ENCODE data around the gene FMNL3. TPM values are rescaled to one million over a fixed set of nuclear protein-coding genes. Genes with fewer than 3 reads are reported as not detected.

The FMNL3 gene
- total and polyA plus RNA-seq, 2 of the 13 experiments (the other 11 are each of a cell fraction or from before 2014, with no cell fraction given): 0.44 to 1.1 TPM

DNA sequence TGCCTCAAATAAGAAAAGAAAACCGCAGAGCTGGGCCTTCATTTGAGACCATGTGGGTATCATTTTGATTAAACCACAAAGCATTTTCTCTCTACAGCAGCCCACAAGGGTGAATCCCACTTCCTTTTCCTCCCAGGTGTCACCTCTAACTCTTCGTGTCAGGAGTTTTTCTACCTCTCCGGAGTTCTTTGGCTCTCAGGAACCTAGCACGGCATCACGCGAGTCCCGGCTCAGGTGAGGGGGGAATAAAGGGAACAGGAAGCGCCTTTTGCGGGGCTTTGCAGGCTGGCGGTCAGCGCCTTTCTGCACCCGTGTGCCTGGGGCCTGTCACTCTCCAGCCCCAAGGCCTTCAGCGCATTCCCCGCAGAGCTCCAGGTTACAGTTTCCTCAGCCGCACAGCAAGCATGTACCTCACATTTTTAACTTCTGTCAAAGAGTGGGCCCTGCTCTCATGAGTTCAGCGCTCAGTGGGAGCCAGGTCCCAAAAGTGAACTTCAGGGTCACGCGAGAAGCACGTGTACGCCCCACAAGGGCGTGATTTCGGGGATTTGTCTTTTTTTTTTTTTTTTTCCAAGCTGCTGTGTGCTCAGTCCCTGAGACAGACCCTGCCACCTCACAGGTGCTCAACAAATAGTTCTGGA lies 84.6 kb downstream of the FMNL3 start (continued):
- TF ChIP-seq, protein P1, sequence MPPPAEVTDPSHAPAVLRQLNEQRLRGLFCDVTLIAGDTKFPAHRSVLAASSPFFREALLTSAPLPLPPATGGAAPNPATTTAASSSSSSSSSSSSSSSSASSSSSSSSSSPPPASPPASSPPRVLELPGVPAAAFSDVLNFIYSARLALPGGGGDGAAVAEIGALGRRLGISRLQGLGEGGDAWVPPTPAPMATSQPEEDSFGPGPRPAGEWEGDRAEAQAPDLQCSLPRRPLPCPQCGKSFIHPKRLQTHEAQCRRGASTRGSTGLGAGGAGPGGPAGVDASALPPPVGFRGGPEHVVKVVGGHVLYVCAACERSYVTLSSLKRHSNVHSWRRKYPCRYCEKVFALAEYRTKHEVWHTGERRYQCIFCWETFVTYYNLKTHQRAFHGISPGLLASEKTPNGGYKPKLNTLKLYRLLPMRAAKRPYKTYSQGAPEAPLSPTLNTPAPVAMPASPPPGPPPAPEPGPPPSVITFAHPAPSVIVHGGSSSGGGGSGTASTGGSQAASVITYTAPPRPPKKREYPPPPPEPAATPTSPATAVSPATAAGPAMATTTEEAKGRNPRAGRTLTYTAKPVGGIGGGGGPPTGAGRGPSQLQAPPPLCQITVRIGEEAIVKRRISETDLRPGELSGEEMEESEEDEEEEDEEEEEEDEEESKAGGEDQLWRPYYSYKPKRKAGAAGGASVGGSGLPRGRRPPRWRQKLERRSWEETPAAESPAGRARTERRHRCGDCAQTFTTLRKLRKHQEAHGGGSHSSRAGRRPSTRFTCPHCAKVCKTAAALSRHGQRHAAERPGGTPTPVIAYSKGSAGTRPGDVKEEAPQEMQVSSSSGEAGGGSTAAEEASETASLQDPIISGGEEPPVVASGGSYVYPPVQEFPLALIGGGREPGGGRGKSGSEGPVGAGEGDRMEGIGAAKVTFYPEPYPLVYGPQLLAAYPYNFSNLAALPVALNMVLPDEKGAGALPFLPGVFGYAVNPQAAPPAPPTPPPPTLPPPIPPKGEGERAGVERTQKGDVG (CRISPR knock-in tag; IDR thresholded peaks at IDR 0.05; ENCODE audit: borderline replicate concordance): peak; percentile 24; the same call in 1 of the 2 replicates
- no peak for TF ChIP-seq ZNF431 (CRISPR knock-in tag; IDR thresholded peaks at IDR 0.05; ENCODE audit: borderline replicate concordance, low read depth)
- TF ChIP-seq ARID2 (CRISPR knock-in tag; IDR thresholded peaks at IDR 0.05; ENCODE audit: borderline replicate concordance): peak; percentile 61; the same call in 1 of the 2 replicates
- peak; percentile 90 for TF ChIP-seq CHD2 (IDR thresholded peaks at IDR 0.05; ENCODE audit: low read depth, low read length)
- TF ChIP-seq, protein P2, sequence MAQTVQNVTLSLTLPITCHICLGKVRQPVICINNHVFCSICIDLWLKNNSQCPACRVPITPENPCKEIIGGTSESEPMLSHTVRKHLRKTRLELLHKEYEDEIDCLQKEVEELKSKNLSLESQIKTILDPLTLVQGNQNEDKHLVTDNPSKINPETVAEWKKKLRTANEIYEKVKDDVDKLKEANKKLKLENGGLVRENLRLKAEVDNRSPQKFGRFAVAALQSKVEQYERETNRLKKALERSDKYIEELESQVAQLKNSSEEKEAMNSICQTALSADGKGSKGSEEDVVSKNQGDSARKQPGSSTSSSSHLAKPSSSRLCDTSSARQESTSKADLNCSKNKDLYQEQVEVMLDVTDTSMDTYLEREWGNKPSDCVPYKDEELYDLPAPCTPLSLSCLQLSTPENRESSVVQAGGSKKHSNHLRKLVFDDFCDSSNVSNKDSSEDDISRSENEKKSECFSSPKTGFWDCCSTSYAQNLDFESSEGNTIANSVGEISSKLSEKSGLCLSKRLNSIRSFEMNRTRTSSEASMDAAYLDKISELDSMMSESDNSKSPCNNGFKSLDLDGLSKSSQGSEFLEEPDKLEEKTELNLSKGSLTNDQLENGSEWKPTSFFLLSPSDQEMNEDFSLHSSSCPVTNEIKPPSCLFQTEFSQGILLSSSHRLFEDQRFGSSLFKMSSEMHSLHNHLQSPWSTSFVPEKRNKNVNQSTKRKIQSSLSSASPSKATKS (CRISPR knock-in tag; IDR thresholded peaks at IDR 0.05): 0 out of 2 replicates have a peak, but pooled peaks have one; percentile 84
- TF ChIP-seq, protein P3, sequence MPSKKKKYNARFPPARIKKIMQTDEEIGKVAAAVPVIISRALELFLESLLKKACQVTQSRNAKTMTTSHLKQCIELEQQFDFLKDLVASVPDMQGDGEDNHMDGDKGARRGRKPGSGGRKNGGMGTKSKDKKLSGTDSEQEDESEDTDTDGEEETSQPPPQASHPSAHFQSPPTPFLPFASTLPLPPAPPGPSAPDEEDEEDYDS (CRISPR knock-in tag; IDR thresholded peaks at IDR 0.05): 0 out of 2 replicates have a peak, but pooled peaks have one; percentile 6
- 0 out of 2 replicates have a peak, but pooled peaks have one; percentile 49 for TF ChIP-seq DNMT3B (CRISPR knock-in tag; conservative IDR thresholded peaks at IDR 0.05)
- TF ChIP-seq, protein P4, sequence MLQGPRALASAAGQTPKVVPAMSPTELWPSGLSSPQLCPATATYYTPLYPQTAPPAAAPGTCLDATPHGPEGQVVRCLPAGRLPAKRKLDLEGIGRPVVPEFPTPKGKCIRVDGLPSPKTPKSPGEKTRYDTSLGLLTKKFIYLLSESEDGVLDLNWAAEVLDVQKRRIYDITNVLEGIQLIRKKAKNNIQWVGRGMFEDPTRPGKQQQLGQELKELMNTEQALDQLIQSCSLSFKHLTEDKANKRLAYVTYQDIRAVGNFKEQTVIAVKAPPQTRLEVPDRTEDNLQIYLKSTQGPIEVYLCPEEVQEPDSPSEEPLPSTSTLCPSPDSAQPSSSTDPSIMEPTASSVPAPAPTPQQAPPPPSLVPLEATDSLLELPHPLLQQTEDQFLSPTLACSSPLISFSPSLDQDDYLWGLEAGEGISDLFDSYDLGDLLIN (CRISPR knock-in tag; IDR thresholded peaks at IDR 0.05; ENCODE audit: borderline replicate concordance): no peak
- TF ChIP-seq PHF20 (CRISPR knock-in tag; IDR thresholded peaks at IDR 0.05): no peak
- TF ChIP-seq ZNF777 (CRISPR knock-in tag; IDR thresholded peaks at IDR 0.05): peak; percentile 30; the same call in 1 of the 2 replicates
- TF ChIP-seq, protein P5, sequence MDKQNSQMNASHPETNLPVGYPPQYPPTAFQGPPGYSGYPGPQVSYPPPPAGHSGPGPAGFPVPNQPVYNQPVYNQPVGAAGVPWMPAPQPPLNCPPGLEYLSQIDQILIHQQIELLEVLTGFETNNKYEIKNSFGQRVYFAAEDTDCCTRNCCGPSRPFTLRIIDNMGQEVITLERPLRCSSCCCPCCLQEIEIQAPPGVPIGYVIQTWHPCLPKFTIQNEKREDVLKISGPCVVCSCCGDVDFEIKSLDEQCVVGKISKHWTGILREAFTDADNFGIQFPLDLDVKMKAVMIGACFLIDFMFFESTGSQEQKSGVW (CRISPR knock-in tag; IDR thresholded peaks at IDR 0.05; ENCODE audit: borderline replicate concordance): 0 out of 2 replicates have a peak, but pooled peaks have one; percentile 54
- TF ChIP-seq AHR (CRISPR knock-in tag; IDR thresholded peaks at IDR 0.05): peak; percentile 82; the same call in 1 of the 2 replicates
- no peak for TF ChIP-seq TBP (CRISPR knock-in tag; IDR thresholded peaks at IDR 0.05)
- 0 out of 2 replicates have a peak, but pooled peaks have one; percentile 37 for TF ChIP-seq ZNF468 (CRISPR knock-in tag; IDR thresholded peaks at IDR 0.05)
- 0 out of 2 replicates have a peak, but pooled peaks have one; percentile 33 for TF ChIP-seq ZNF296 (CRISPR knock-in tag; conservative IDR thresholded peaks at IDR 0.05)
- TF ChIP-seq, protein P6, sequence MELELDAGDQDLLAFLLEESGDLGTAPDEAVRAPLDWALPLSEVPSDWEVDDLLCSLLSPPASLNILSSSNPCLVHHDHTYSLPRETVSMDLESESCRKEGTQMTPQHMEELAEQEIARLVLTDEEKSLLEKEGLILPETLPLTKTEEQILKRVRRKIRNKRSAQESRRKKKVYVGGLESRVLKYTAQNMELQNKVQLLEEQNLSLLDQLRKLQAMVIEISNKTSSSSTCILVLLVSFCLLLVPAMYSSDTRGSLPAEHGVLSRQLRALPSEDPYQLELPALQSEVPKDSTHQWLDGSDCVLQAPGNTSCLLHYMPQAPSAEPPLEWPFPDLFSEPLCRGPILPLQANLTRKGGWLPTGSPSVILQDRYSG (CRISPR knock-in tag; IDR thresholded peaks at IDR 0.05): 0 out of 2 replicates have a peak, but pooled peaks have one; percentile 15
- TF ChIP-seq, protein P7, sequence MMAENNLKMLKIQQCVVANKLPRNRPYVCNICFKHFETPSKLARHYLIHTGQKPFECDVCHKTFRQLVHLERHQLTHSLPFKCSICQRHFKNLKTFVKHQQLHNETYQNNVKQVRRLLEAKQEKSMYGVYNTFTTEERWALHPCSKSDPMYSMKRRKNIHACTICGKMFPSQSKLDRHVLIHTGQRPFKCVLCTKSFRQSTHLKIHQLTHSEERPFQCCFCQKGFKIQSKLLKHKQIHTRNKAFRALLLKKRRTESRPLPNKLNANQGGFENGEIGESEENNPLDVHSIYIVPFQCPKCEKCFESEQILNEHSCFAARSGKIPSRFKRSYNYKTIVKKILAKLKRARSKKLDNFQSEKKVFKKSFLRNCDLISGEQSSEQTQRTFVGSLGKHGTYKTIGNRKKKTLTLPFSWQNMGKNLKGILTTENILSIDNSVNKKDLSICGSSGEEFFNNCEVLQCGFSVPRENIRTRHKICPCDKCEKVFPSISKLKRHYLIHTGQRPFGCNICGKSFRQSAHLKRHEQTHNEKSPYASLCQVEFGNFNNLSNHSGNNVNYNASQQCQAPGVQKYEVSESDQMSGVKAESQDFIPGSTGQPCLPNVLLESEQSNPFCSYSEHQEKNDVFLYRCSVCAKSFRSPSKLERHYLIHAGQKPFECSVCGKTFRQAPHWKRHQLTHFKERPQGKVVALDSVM (CRISPR knock-in tag; IDR thresholded peaks at IDR 0.05): peak; percentile 73
